GM18517 (cell line): ENCODE data around the gene RAC3.

Experiments
- ATAC-seq: cut with Tn5 transposase; IDR thresholded peaks from one replicate; pipeline ENCODE4 v1.9.1; 2021; ENCODE audit warnings: mild to moderate bottlenecking, moderate library complexity; ENCODE audit not compliant: unreplicated experiment

The RAC3 gene

DNA sequence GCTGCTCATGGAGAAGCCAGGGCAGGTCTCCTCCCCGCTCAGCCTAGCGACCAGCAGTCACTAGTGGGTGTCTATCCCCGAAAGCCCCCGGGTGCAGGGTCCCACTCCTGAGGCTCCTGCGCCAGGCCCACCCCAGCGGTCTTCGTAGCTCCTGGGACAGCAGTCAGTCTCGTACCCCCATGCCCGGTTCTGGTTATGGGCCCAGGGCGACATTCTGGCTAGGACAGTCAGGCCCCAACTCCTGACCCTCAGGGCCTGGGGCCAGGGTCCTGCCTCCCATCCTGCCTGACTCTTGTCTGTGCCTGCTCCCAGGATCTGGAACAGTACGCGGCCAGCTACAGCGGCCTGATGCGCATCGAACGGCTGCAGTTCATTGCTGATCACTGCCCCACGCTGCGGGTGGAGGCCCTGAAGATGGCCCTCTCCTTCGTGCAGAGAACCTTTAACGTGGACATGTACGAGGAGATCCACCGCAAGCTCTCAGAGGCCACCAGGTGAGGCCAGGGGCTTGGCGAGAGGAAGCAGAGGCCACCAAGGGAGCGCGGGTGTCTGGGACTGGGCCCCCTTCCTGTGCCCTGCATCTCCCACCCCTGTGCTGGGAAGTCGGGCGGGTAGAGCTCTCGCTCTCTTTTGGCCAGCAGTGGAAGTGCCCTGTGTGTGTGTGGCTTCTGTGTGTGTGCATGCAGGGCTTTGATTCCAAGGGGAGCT, 22.2 kb downstream of the RAC3 start:
- no peak for ATAC-seq

DNA sequence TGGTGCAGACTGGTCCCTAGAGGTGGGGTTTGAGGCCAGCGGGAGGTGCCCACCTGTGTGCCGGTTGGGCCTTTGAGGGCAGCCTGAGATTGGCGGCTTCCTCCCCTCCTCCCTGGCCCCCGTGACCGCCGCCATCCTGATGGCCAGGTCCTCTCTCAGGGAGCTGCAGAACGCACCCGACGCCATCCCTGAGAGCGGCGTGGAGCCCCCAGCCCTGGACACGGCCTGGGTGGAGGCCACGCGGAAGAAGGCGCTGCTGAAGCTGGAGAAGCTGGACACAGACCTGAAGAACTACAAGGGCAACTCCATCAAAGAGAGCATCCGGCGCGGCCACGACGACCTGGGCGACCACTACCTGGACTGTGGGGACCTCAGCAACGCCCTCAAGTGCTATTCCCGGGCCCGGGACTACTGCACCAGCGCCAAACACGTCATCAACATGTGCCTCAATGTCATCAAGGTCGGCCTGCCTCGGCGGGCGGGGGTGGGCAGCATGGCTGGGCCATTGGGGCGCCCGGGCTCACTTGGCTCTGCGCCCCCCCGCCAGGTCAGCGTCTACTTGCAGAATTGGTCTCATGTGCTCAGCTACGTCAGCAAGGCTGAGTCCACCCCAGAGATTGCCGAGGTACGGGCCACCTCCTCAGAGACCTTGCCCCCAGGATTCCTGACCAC, 23.0 kb downstream of the RAC3 start:
- no peak for ATAC-seq

DNA sequence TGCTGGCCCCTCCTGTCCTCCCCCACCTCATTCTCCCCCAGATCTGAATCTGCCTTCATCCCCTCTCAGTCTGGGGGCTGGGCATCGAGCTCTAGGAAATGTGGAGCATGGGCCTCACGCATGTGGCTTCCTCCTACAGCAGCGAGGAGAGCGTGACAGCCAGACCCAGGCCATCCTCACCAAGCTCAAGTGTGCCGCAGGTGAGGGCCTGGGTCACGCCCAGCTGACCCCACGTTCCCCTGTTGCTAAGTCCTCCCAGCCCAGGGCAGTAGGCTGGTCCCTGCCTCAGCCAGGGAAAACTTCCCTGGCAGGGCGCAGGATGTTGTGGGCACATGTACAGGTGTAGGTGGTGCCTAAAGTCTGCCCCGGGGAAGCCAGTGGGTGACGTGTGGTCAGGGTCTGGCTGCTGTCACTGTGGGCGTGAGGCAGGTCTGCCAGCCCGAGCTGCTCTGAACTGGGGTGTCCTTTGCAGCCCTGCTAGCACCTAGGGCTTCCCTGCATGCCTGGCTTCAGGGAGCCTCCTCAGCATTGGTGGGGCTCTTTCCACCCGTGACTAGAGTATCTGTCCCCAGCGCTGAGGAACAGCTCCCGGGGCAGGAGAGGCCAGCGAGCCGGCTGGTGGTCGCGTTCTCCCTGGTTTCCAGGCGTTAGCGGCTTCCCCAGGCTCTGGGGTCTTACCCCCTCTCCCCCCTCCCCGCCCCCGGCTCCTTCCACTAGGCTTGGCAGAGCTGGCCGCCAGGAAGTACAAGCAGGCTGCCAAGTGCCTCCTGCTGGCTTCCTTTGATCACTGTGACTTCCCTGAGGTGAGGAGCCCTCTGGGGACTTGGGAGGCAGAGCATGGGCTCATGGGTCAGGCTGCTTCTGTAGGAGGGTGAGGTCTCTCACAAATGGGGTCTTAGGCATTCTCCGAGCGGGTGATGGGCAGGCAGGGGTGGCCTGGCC, 23.8 kb downstream of the RAC3 start:
- no peak for ATAC-seq

DNA sequence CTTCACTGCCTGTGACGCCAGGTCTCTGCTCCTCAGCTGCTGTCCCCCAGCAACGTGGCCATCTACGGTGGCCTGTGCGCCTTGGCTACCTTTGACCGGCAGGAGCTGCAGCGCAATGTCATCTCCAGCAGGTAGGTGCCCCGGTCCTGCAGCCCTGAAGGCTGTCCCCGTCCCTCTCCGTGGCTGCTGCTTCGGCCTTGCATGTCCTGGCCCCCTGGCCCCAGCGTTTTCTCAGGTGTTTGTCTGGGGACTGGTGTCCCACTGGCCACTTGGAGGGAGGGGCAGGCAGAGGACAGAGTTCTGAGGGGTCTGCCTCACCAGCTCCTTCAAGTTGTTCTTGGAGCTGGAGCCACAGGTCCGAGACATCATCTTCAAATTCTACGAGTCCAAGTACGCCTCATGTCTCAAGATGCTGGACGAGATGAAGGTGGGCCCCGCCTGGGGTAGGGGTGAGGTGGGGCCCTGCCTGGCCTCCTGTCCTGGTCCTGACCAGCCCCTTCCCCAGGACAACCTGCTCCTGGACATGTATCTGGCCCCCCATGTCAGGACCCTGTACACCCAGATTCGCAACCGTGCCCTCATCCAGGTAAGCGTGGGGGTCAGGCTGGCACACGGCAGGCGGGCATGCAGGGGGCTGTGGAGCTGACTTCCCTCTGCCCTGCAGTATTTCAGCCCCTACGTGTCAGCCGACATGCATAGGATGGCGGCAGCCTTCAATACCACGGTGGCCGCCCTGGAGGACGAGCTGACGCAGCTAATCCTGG, 24.7 kb downstream of the RAC3 start:
- no peak for ATAC-seq

DNA sequence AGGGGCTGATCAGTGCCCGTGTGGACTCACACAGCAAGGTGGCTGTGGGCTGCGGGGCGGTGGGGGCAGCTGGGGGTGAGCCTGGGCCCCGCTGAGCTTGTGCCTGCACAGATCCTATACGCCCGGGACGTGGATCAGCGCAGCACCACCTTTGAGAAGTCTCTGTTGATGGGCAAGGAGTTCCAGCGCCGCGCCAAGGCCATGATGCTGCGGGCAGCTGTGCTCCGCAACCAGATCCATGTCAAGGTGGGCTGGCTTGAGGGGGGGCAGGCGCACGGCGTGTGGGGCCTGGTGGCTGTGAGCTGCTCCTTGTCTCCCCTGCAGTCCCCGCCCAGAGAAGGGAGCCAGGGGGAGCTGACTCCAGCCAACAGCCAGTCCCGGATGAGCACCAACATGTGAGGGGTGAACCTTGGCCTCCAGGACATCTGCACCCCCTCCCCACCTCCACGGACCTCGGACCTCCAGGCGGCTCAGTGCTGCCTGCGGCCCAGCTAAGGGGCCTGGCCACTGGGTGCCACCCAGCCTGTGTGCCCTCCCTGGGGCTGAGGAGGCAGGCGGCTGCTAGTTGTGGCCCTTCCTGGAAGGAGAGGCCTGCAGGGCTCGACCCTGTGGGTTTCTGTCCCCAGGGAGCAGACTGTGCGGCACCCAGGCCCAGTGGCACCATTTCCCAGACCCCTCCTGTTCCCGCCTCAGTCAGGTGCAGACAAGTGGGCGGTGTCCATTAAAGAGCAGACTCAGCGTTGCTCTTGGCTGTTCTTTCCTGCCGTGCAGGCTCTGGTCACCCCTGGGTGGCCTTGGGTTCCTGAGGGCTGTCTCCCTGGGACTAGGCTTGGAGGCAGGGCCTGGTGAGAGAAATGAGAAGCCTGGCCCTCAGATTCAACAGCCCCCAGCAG, 25.5 kb downstream of the RAC3 start:
- no peak for ATAC-seq

DNA sequence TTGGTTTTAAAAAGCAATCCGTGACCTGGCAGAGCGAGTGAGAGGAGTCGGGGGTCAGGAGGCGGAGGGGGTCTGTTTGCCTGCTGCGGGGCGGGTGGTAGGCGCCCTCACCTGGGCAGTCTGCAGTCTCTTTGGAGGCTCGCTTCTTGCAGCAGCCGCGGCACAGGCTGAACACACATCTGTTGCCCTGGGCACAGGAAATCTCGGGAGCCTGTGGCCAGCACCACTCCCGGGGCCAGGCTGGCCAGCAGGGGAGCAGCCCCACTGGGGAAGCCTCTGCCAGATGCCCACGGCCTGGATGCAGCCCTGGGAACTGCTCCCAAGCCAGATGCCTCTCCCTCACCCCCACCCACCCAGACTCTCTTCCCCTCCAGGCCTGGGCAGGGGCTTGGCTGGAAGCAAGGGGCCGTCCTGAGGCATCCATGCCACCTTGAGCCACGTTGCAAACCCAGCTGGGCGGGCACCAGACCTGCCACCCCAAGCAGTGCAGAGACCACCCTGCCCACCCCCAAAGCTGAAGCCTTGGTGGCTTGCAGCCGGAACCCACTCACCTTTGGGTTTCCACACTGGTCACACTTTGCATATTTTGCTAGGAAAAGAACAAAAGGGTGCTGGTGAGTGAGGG, 26.9 kb downstream of the RAC3 start:
- ATAC-seq: no peak

DNA sequence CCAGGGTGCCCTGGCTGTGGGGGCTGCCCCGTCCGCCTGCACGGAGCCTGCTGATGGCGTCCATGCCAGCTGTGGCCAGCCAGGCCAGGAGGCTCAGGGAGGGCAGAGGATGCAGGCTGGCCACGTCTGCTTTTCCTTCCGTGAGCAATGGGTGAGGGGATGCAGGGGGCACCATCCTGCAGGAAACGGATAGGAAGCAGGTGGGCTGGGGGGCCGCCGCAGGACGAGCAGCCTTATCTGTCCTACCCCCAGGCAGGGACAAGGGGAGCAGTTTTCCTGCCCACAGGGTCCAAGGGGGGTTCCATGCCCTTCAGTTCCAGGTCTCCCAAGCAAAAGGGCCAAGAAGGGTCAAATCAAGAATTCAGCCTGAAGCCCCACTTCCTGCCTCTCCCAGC, 27.4 kb downstream of the RAC3 start:
- no peak for ATAC-seq

DNA sequence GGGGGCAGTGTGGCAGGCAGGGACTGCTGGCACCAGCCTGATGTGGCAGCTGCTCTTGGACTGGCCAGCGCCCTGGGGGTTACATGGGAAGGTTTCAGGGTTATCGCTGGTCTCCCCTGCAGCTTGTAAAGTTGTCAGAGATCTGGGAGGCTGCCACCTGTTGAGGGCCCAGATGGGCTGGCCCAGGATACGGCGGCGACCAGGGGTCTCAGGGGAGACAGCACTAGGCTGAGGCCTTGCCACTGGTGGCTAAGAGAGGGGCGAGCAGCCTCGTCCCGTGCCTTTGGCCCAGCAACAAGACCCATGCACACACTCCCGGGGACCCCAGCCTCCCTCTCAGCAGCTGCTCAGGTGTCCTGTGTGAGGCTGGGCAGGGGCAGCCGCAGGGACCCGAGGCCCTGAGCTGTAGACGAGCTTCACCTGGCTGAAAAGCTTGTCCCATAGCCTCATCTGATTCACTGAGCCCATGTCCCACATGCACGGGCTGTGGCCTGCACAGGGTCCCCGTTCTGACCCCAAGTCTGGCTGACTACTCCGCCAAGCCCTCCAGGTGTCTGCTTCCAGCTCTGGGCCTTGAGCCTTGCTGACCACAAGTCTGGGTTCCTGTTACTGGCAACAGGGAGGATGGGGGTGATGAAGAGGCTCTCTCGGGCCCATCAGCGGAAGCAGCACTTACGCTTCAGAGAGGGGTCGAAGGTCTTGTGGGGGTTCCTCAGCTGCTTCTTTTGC, 28.0 kb downstream of the RAC3 start:
- ATAC-seq: no peak

DNA sequence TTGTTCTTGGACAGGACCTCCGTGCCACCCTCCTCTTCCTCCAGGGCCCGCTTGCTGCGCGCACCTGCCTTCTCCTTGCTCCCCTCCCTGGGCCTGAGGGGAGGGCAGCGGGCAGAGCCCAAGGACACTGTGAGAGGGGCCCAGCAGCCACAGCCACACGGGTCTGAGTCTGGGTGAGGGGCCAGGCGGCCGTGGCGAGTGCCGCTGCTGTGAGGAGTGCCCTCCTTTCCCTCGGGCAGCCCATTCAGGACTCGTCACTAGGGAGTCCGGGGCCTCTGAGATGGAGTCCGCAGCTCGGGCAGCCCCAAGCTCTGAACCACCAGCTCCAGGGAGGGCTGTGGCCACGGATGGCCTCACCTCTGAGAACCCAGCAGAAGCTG, 28.5 kb downstream of the RAC3 start:
- ATAC-seq: no peak

DNA sequence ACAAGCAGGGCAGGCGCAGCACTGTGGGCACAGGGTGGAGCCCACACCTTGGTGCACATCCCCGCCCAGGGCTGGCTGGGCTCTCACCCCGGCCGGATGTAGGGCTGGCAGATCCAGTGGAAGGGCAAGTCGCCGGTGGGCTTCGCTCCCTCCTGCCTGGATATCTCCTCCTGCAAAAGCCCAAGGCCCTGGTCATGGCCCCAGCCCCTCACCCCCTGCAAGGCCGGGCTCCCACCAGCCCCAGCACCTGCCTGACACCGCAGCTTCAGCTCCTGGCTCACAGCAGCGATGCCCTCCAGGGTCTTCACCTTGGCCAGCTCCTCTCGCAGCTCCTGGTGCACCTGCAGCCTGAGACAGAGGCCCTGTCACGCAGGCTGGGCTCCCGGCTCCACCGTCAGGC, 29.1 kb downstream of the RAC3 start:
- no peak for ATAC-seq

DNA sequence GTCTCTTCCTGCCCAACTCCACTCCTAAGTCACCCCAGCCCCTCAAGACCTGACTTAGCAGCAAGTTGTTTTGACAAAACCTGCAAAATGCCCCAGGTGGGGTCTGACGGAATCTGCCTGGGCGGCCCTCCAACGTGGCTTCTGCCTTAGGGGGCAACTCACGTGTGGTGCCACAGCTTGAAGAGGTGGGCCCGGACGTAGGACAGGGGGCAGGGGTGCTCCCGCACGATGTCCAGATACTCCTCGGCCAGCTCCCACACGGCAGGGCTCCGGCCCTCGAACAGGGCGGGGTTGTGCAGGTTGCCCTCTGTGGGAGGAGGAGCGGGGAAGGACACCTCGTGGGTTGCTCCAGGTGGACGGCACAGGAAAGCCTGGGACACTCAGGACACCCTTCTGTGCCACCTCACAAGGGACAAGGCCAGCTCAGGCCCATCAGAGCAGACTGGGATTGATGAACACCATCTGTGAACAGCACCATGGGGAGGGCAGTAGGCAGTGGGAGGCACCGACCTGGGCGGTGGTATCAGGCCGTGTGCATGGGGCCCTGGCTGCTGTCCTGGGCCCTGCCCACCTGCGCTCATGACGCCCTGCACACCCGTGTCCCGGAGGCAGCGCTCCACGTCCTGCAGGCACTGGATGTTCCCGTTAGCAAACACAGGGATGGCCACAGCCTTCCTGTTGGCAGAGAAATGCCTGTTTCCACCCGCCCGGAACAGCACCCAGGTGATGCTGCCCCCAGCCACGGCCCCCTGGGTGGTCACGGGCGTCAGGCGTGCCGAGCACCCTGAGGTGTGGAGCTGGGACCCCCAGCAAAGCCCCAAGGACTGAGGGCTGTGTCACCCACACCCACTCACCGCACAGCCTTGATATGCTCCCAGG, 29.8 kb downstream of the RAC3 start:
- no peak for ATAC-seq

DNA sequence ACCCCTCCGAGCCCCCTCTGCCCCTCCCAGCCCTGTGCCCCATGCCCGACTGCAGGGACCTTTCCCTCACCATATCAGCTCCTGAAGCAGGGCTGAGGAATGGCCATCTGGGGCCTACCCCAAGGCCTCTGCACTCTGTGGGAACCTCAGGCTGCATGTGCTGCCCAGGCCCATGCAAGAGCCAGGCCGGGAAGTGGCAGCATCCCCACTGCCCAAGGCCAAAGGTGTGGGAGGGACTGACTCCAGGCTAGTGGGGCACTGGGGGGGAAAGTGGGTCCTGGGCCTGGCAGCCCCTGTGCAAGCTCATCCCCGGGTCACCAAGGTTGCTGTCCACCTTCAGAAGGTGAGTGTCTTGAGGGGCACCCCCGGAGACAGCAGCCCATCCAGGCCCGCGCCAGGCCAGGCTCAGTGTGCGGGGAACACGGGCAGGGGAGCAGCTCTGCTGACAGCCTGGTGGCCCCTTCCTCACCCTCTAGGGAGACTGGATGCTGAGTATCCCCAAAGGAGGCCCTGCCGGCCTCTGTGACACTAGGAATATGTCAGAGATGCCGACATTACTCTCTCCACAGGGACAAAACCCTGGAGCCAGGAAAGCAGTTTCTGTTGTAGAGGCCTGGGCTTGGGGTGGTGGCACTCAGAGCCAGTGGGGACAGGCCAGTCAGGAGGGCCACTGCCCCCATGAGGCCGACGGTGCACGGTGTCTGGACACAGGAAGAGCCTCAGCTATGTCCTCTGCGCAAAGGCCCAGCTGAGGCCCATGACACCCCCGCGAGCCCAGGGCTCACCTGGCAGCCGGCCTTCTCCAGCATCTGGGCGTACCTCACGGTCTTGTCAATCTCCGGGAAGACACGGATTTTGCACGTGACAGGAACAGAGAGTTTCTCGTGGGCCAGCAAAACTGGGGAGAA, 30.9 kb downstream of the RAC3 start:
- ATAC-seq: no peak

DNA sequence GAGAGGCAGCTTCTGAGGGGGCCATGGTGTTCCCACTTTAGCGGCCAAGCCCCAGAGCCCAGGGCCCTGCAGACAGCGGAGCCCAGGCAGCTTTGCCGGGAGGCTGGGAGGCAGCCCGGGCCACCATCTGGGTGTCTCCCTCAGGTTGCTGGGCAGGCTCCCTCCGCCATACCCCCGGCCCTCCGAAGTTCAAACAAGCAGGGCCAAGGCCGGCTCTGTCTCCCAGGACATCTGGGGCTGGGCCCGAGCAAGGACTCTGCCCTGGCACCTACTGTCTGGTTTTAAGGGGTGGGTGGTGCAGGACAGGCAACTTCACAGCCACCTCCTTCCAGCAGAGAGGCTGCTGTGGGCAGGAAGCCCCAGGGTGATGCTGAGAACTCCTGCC, 31.5 kb downstream of the RAC3 start:
- ATAC-seq: no peak

DNA sequence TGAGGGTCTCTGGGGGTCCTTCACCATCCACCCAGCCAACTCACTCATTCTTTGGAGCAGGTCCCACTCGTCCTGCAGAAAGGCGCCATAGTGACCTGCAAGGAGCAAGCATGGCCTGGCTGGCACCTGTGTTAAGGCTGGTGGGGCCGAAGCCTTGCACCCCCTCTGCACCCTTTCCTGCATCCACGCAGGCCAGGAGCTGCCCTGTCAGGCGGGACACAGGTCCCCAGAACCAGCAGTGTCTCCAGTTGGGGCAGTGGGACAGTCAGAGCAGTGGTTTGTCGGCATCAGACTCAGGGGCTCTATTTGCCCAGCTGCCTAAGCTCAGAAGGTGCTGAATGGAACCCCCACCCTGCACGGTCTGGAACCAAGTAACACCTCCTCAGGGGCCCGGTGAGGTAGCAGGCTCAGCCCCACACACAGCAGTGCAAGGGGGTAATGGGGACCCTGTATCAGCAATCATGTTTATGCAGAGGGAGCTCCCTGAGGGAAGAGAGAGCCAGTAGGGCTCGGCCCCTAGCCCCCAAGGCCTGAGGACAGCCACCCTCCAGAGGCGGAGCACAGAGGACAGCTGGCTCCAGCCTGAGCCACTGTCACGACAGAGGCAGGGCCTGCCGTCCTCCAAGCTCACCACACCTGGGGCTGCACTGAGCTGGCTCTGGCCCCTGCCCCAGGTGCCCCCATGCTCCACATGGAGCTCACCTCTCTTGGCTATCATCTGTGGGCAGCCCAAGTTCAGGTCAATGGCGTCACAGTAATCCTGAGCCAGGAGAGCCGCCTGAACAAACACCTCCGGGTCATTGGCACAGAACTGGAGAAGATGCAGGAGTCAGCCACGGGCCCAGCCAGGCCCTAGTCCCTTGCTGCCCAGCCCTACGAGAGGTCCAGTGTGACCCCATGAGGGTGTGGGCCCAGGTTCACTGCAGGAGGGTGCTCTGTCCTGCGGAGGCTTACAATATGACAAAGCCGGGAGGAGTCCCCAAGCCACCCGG, 32.2 kb downstream of the RAC3 start:
- no peak for ATAC-seq

DNA sequence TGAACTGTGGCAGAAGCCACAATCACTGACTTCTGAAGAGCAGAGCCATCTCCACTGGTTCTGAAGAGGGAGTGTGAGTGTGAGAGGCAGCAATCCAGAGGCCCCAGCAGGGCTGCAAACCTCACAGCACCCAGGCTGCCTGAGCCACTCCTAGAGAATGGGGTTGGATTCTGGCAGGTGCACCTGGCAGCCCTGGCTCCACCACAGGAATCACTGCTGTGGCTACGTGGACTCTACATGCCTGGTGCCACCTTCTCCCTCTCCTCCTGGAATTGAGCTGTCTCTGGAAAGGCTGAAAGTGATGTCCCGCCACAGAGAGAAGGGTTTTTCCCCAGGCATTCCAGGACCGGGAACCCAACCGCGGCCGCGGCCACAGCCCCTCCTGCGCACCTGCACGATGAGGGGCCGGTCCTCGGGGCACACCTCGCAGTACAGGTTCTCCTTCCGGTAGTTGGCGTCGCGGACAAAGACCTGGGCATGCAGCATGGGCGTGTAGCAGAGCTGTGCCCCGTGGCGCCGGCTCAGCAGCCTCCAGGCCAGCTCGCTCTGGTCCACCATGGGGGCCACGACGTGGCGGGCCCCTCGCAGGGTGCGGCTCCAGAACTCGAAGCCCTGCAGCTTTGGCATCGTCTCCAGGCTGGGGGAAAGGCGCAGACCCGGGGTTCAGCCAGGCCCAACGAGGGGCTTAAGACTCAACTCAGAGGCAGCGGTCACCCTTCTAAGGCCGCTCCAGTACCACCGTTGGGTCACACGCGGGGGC, 33.1 kb downstream of the RAC3 start:
- no peak for ATAC-seq
